Stimulated activated effector memory CD8-positive, alpha-beta T cell treated with anti-CD3 and anti-CD28 coated beads, Interleukin-12 subunit alpha, Interleukin-12 subunit beta, amount 100 ng/mL, for 72 hours (primary cell): Measurements from ENCODE around the gene N4BP2.
A peak's percentile ranks its signal among the peaks of the same experiment; 100 is the strongest.
"Not testable (repeated sequence)": the region's sequence is repeated elsewhere in the genome, so short reads cannot be mapped to it uniquely, and the experiment has no call there.

Source experiments
- ATAC-seq: fragments of 150-1000 bp; cut with Tn5 transposase; 2 replicates; pipeline ENCODE4 v1.10.0; 2021
- DNase-seq, 2 donors: peaks; one replicate each; pipeline ENCODE4 v3.0.0; 2021 to 2022; ENCODE audit warnings: low spot score in 2 of 2
- H3K27ac Mint-ChIP-seq: one replicate; pipeline ENCODE4 v1.8.0; 2022; ENCODE audit warnings: mild to moderate bottlenecking, mixed read lengths
- H3K36me3 Mint-ChIP-seq: one replicate; pipeline ENCODE4 v1.8.0; 2022; ENCODE audit warnings: mild to moderate bottlenecking, mixed read lengths
- H3K4me1 Mint-ChIP-seq: one replicate; pipeline ENCODE4 v1.8.0; 2022; ENCODE audit warnings: mixed read lengths
- H3K4me3 Mint-ChIP-seq: one replicate; pipeline ENCODE4 v1.8.0; 2022; ENCODE audit warnings: mild to moderate bottlenecking, mixed read lengths
- H3K9me3 Mint-ChIP-seq: one replicate; pipeline ENCODE4 v1.8.0; 2022; ENCODE audit warnings: mixed read lengths

Gene N4BP2

DNA sequence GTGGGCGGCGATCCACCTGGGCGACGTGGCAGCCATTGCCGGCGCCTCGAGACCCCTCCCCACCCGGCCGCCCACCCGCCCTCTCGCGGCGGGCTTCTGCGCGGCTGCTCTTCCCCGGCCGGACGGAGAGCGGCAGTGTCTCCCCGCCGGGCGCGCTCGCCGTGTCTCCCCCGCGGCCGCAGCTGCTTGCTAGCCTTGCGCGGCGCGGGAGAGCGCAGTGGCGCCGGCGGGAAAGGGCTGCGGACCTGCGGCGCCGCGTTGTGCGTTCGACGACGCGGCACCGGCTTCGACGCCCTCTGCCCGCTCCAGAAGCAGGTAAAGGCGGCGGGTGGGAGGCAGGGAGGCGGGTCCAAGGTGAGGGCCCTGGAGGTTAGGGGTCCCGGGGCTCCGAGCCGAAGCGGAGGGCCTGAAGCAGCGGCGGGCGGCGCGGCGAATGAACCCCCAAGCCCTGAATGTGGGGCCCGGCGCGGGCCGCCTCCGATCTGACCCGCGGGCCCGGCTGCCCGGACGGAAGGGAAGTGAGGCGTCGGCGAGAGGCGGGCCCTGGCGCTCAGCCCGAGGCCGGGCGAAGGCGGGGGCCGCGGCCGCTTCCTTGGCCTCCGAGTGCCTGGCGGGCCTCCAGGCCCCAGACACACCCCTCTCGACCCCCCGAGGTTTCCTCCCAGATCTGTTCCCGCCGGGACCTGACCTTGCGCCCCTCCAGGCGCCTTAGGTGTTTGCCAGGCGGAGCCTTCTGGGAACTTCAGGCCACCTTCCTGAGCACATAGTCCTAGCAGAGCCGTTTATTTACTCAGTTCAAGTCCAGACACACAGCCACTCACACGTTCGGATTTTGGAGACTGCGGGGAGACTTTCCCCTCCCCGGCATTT, at the start of gene N4BP2:
N4BP2 (plus strand) TSS at position 135 of the 870 bp plus-strand sequence. CDS start 40,491 bp downstream, outside the sequence.
- H3K36me3 Mint-ChIP-seq = peaks cover 30% of the 10 kb centered on the region
- peaks cover 30% of the 10 kb centered on the region for H3K4me1 Mint-ChIP-seq
- peak within 1 kb of the TSS; percentile 96 for H3K27ac Mint-ChIP-seq
- ATAC-seq (peak; percentile 73), DNase-seq (peak; percentile 58 to 83)
- H3K4me3 Mint-ChIP-seq = peak within 1 kb of the TSS; percentile 85
- H3K9me3 Mint-ChIP-seq = no peaks in the 10 kb centered on the region

GRCh38 chr4:40016007-40016406, 40.6 kb upstream of the N4BP2 start:
- Mint-ChIP-seq H3K27ac (no peak overlapping the region), H3K4me3 (no peak overlapping the region), H3K4me1 (no peaks in the 10 kb centered on the region), H3K36me3 (no peaks in the 10 kb centered on the region), H3K9me3 (no peaks in the 10 kb centered on the region)
- ATAC-seq (no peak), DNase-seq (no peak)

GRCh38 chr4:40020221-40020620, 36.4 kb upstream of the N4BP2 start:
- no peak overlapping the region for H3K4me3 Mint-ChIP-seq
- H3K9me3 Mint-ChIP-seq = no peaks in the 10 kb centered on the region
- DNase-seq = no peak
- no peak for ATAC-seq
- H3K27ac Mint-ChIP-seq = no peak overlapping the region
- H3K4me1 Mint-ChIP-seq = no peaks in the 10 kb centered on the region
- H3K36me3 Mint-ChIP-seq = no peaks in the 10 kb centered on the region

DNA sequence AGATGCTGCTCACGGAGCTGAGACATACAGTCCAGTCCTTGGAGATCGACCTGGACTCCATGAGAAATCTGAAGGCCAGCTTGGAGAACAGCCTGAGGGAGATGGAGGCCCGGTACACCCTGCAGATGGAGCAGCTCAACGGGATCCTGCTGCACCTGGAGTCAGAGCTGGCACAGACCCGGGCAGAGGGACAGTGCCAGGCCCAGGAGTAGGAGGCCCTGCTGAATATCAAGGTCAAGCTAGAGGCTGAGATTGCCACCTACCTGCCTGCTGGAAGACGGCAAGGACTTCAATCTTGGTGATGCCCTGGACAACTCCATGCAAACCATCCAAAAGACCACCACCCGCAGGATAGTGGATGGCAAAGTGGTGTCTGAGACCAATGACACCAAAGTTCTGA, 35.5 kb upstream of the N4BP2 start:
- not testable (repeated sequence) for ATAC-seq, H3K4me3 Mint-ChIP-seq, H3K9me3 Mint-ChIP-seq, H3K4me1 Mint-ChIP-seq, DNase-seq, H3K27ac Mint-ChIP-seq, H3K36me3 Mint-ChIP-seq

GRCh38 chr4:40024049-40024448, 32.6 kb upstream of the N4BP2 start:
- ATAC-seq, DNase-seq, H3K27ac Mint-ChIP-seq, H3K36me3 Mint-ChIP-seq, H3K4me1 Mint-ChIP-seq, H3K9me3 Mint-ChIP-seq, H3K4me3 Mint-ChIP-seq: not testable (repeated sequence)

GRCh38 chr4:40032785-40033184, 23.9 kb upstream of the N4BP2 start:
- no peaks in the 10 kb centered on the region for H3K9me3 Mint-ChIP-seq
- DNase-seq (no peak), ATAC-seq (no peak)
- no peak overlapping the region for H3K4me3 Mint-ChIP-seq
- no peak overlapping the region for H3K27ac Mint-ChIP-seq
- H3K4me1 Mint-ChIP-seq = no peaks in the 10 kb centered on the region
- H3K36me3 Mint-ChIP-seq = no peaks in the 10 kb centered on the region

DNA sequence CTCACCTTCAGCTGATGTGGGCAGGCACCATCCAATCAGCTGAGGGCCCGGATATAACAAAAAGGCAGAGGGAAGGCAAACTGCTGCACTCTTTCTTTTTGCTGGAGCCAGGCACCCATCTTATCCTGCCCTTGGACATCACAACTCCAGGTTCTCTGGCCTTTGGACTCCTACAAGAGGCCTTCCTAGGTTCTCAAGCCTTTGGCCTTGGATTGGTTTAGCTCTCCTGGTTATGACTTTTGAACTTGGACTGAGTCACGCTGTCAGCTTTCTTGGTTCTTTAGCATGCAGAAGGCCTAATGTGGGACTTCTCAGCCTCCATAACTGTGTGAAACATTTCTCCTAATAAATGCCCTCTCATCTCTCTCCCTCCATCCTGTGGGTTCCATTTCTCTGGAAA, 23.0 kb upstream of the N4BP2 start:
- ATAC-seq (no peak), DNase-seq (no peak)
- Mint-ChIP-seq H3K9me3 (no peaks in the 10 kb centered on the region), H3K27ac (no peak overlapping the region), H3K4me3 (no peak overlapping the region), H3K36me3 (no peaks in the 10 kb centered on the region), H3K4me1 (no peaks in the 10 kb centered on the region)

DNA sequence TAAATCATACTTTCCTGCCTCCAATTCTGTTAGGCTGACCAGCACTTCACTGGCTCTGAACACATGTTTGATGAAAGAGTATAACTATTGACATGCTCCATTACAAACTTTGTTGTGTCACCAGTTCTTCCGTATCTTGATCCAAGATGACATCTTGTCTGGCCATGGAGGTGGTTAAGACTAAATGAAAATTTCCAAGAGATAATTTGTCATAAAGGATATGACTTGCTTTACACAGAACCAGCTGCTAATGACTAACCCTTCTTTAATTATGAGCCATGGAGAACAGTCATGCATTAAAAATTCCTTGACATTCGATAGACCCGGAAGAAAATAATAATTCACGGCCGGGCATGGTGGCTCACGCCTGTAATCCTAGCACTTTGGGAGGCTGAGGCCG, 17.7 kb upstream of the N4BP2 start:
- H3K4me3 Mint-ChIP-seq = no peak overlapping the region
- no peaks in the 10 kb centered on the region for H3K9me3 Mint-ChIP-seq
- H3K27ac Mint-ChIP-seq = no peak overlapping the region
- no peaks in the 10 kb centered on the region for H3K4me1 Mint-ChIP-seq
- ATAC-seq (no peak), DNase-seq (no peak)
- no peaks in the 10 kb centered on the region for H3K36me3 Mint-ChIP-seq

DNA sequence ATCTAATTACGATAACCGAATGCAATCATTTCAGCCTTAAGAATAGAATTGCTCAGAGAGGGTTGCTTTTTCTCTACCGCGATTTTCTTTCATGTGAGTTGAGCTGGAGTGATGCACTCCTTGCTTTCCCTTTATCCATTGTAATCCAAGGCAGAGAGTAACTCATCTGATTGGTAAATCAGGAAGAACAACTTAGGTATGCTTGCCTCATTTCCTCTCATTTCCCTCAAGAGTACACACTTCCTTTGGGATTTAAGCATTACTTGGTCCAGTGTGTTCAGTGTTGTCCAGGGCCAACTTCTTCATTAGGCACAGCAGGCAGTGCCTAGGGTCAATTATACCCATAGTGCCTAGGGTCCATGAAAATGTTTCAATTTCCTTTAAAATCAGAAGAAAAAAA, 15.7 kb upstream of the N4BP2 start:
- DNase-seq = no peak
- no peak overlapping the region for H3K27ac Mint-ChIP-seq
- no peaks in the 10 kb centered on the region for H3K36me3 Mint-ChIP-seq
- H3K9me3 Mint-ChIP-seq = no peaks in the 10 kb centered on the region
- no peak overlapping the region for H3K4me3 Mint-ChIP-seq
- peaks cover under 1% of the 10 kb centered on the region for H3K4me1 Mint-ChIP-seq
- no peak for ATAC-seq

GRCh38 chr4:40043786-40044185, 12.9 kb upstream of the N4BP2 start:
- no peak for ATAC-seq
- Mint-ChIP-seq H3K27ac (no peak overlapping the region), H3K9me3 (no peaks in the 10 kb centered on the region), H3K4me3 (no peak overlapping the region), H3K4me1 (peaks cover 6% of the 10 kb centered on the region), H3K36me3 (no peaks in the 10 kb centered on the region)
- DNase-seq = no peak

GRCh38 chr4:40046311-40046980, 10.2 kb upstream of the N4BP2 start:
- no peak overlapping the region for H3K4me3 Mint-ChIP-seq
- H3K9me3 Mint-ChIP-seq = no peaks in the 10 kb centered on the region
- DNase-seq (no peak), ATAC-seq (peak; percentile 94)
- peak overlapping the region; percentile 52 for H3K27ac Mint-ChIP-seq
- peaks cover 6% of the 10 kb centered on the region for H3K4me1 Mint-ChIP-seq
- no peaks in the 10 kb centered on the region for H3K36me3 Mint-ChIP-seq

- H3K27ac Mint-ChIP-seq = no peak overlapping the region
- no peak for ATAC-seq
- DNase-seq = no peak
- H3K4me3 Mint-ChIP-seq = no peak overlapping the region
- peaks cover 22% of the 10 kb centered on the region for H3K36me3 Mint-ChIP-seq
- H3K4me1 Mint-ChIP-seq = peaks cover 14% of the 10 kb centered on the region
- H3K9me3 Mint-ChIP-seq = no peaks in the 10 kb centered on the region
These were observed 3.5 kb upstream of the N4BP2 start for GRCh38 chr4:40053161-40053560.

GRCh38 chr4:40055511-40055862, 1.2 kb upstream of the N4BP2 start:
- peak overlapping the region; percentile 85 for H3K4me3 Mint-ChIP-seq
- peaks cover 22% of the 10 kb centered on the region for H3K36me3 Mint-ChIP-seq
- peak overlapping the region; percentile 96 for H3K27ac Mint-ChIP-seq
- peaks cover 30% of the 10 kb centered on the region for H3K4me1 Mint-ChIP-seq
- DNase-seq (peak; percentile 32 to 82), ATAC-seq (peak; percentile 46)
- H3K9me3 Mint-ChIP-seq = no peaks in the 10 kb centered on the region

GRCh38 chr4:40055863-40056715, 561 bp upstream of the N4BP2 start:
- Mint-ChIP-seq H3K4me1 (peaks cover 30% of the 10 kb centered on the region), H3K4me3 (peak overlapping the region; percentile 85), H3K9me3 (no peaks in the 10 kb centered on the region), H3K36me3 (peaks cover 29% of the 10 kb centered on the region), H3K27ac (peak overlapping the region; percentile 96)
- peak; percentile 53 for ATAC-seq
- peak; percentile 42 to 84 for DNase-seq

- H3K36me3 Mint-ChIP-seq = peaks cover 36% of the 10 kb centered on the region
- peak overlapping the region; percentile 85 for H3K4me3 Mint-ChIP-seq
- H3K4me1 Mint-ChIP-seq = peaks cover 36% of the 10 kb centered on the region
- DNase-seq (peak; percentile 25 to 80), ATAC-seq (peak; percentile 83)
- H3K27ac Mint-ChIP-seq = peak overlapping the region; percentile 96
- H3K9me3 Mint-ChIP-seq = no peaks in the 10 kb centered on the region
These were observed 989 bp downstream of the N4BP2 start for GRCh38 chr4:40057586-40058091.
